Endothelial cell of umbilical vein (primary cell): ENCODE data around the gene RAB40B. TPM values are rescaled to one million over a fixed set of nuclear protein-coding genes. Genes with fewer than 3 reads are reported as not detected.

Experiments
- BruUV-seq: library from RNA; stranded (reverse); fragments of 400-500 nt; replicated peaks from 2 replicates; lab custom pipeline; 2021; lab: Mats Ljungman, UMichigan
- CTCF ChIA-PET: fragments of 300-600, 350-600 bp; sonication (Branson Sonifier 250); formaldehyde crosslinking; loops from one replicate; lab custom pipeline; 2021; ENCODE audit warnings: antibody characterized with exemption, inconsistent platforms; lab: Charles Lee
- POLR2A ChIA-PET: fragments of 300-600, 350-600 bp; sonication (Branson Sonifier 250); formaldehyde crosslinking; loops from one replicate; lab custom pipeline; 2021; ENCODE audit warnings: antibody characterized with exemption, inconsistent platforms; lab: Charles Lee
- DNase-seq: peaks from one replicate; pipeline ENCODE4 v3.0.0-alpha.2; 2011; ENCODE audit warnings: low read depth, low spot score
- FAIRE-seq: peaks from 2 replicates; lab custom pipeline; 2011; peaks lifted over from hg19 to GRCh38; lab: Jason Lieb, UNC
- H2AFZ ChIP-seq: 2 replicates; pipeline ENCODE4 v1.6.0; 2012; ENCODE audit warnings: low read depth, low read length, control low read depth, inconsistent platforms
- H3K27ac ChIP-seq: 2 replicates; pipeline ENCODE4 v1.5.1; 2011; ENCODE audit warnings: low read depth, mild to moderate bottlenecking, control low read depth, low read length, moderate library complexity; ENCODE audit not compliant: insufficient read depth
- H3K27me3 ChIP-seq, 2 experiments: 2 replicates each; pipeline versions ENCODE4 v1.6.0 to v1.6.1; 2011; ENCODE audit warnings: low read length in 2 of 2, mixed read lengths in 1 of 2; ENCODE audit not compliant: control insufficient read depth in 2 of 2, insufficient read depth in 2 of 2
- H3K36me3 ChIP-seq, 2 experiments: 2 replicates in 1 of 2; 3 replicates in 1 of 2; pipeline ENCODE4 v1.5.1; 2011; ENCODE audit warnings: low read length in 2 of 2, mild to moderate bottlenecking in 1 of 2, moderate library complexity in 1 of 2; ENCODE audit not compliant: control insufficient read depth in 2 of 2, insufficient read depth in 2 of 2; ENCODE audit errors: extremely low read depth in 1 of 2
- H3K4me1 ChIP-seq: 3 replicates; pipeline ENCODE4 v1.5.1; 2011; ENCODE audit warnings: mild to moderate bottlenecking, low read length; ENCODE audit not compliant: control insufficient read depth, insufficient read depth; ENCODE audit errors: extremely low read depth
- H3K4me2 ChIP-seq: 2 replicates; pipeline ENCODE4 v1.6.1; 2011; ENCODE audit warnings: low read length, control low read depth, mixed read lengths; ENCODE audit not compliant: insufficient read depth
- H3K4me3 ChIP-seq, 3 experiments: fragments of 200-600 bp in 1 of 3; sonication (generic), shearing (Covaris generic) in 1 of 3; replicated peaks in 1 of 3; 2 replicates each; pipeline ENCODE4 v1.5.1; 2011 to 2016; ENCODE audit warnings: control low read depth in 3 of 3, low read length in 3 of 3, mild to moderate bottlenecking in 2 of 3, inconsistent platforms in 1 of 3, low read depth in 1 of 3, moderate library complexity in 1 of 3; ENCODE audit not compliant: insufficient read depth in 1 of 3
- H3K79me2 ChIP-seq: 2 replicates; pipeline ENCODE4 v1.6.0; 2012; ENCODE audit warnings: low read length, inconsistent platforms; ENCODE audit not compliant: control insufficient read depth, insufficient read depth
- H3K9ac ChIP-seq: replicated peaks from 2 replicates; pipeline ENCODE3; 2011; ENCODE audit warnings: low read length, control low read depth; ENCODE audit not compliant: insufficient read depth; ENCODE audit errors: extremely low read depth
- H3K9me1 ChIP-seq: replicated peaks from 3 replicates; pipeline ENCODE4 v1.6.0; 2011; ENCODE audit warnings: mild to moderate bottlenecking, low read length; ENCODE audit not compliant: control insufficient read depth, insufficient read depth; ENCODE audit errors: extremely low read depth
- H3K9me3 ChIP-seq: replicated peaks from 2 replicates; pipeline ENCODE4 v1.5.1; 2012; ENCODE audit warnings: low read length, inconsistent platforms; ENCODE audit not compliant: control insufficient read depth, insufficient read depth
- H4K20me1 ChIP-seq: replicated peaks from 2 replicates; pipeline ENCODE3; 2011; ENCODE audit warnings: mild to moderate bottlenecking, low read length; ENCODE audit not compliant: control insufficient read depth, insufficient read depth; ENCODE audit errors: extremely low read depth
- CTCF ChIP-seq, 2 donors: IDR thresholded peaks; 1 replicate in 1 of 2; 2 replicates in 1 of 2; pipeline ENCODE4 v1.5.1; 2011; ENCODE audit warnings: low read length in 2 of 2, mild to moderate bottlenecking in 2 of 2, moderate library complexity in 2 of 2, control low read depth in 1 of 2, inconsistent platforms in 1 of 2, low read depth in 1 of 2; ENCODE audit not compliant: insufficient read depth in 1 of 2; ENCODE audit errors: extremely low read depth in 1 of 2
- EZH2 ChIP-seq: IDR thresholded peaks from 2 replicates; pipeline ENCODE4 v1.6.1; 2012; ENCODE audit warnings: borderline replicate concordance, low read depth, mild to moderate bottlenecking, moderate library complexity, low read length, inconsistent platforms; ENCODE audit not compliant: severe bottlenecking
- FOS ChIP-seq: IDR thresholded peaks from 2 replicates; pipeline ENCODE4 v1.6.1; 2011; ENCODE audit warnings: mild to moderate bottlenecking, low read length, moderate library complexity, borderline replicate concordance; ENCODE audit not compliant: insufficient read depth
- GATA2 ChIP-seq: IDR thresholded peaks from 2 replicates; pipeline ENCODE4 v1.7.0; 2011; ENCODE audit warnings: low read depth, mild to moderate bottlenecking, moderate library complexity, mixed read lengths, low read length; ENCODE audit not compliant: insufficient read length, insufficient read depth
- JUN ChIP-seq: IDR thresholded peaks from 2 replicates; pipeline ENCODE4 v1.6.1; 2011; ENCODE audit warnings: borderline replicate concordance, low read depth; ENCODE audit not compliant: insufficient read length, insufficient read depth
- MAX ChIP-seq: IDR thresholded peaks from 2 replicates; pipeline ENCODE4 v1.6.1; 2011; ENCODE audit not compliant: insufficient read depth, insufficient read length
- MYC ChIP-seq: IDR thresholded peaks from one replicate; pipeline ENCODE4 v1.6.1; 2011; ENCODE audit warnings: mild to moderate bottlenecking, low read depth, low read length
- POLR2A ChIP-seq: IDR thresholded peaks from 2 replicates; pipeline ENCODE4 v1.6.1; 2012; ENCODE audit warnings: low read depth, mild to moderate bottlenecking, control low read depth, low read length
- POLR2AphosphoS5 ChIP-seq: IDR thresholded peaks from 2 replicates; pipeline ENCODE4 v1.6.1; 2012; ENCODE audit warnings: low read depth, mild to moderate bottlenecking, control low read depth, low read length, moderate library complexity; ENCODE audit not compliant: insufficient read depth
- dilution Hi-C: fragments of 300-500 bp; cut with MboI; formaldehyde crosslinking; loops from one replicate; pipeline ENCODE4 v1.15.0; 2019; ENCODE audit warnings: low sequenced_read_pairs; ENCODE audit not compliant: extremely low pct_ligation_motif_present
- intact Hi-C: fragments of 100-400 bp; cut with micrococcal nuclease; formaldehyde crosslinking; loops from one replicate; pipeline ENCODE4 v1.10.0; 2022
- polyA plus RNA-seq, 4 experiments: library from polyadenylated mRNA; depleted of rRNA in 3 of 4; stranded (reverse) in 3 of 4; unstranded in 1 of 4; fragments of >200 nt; gene quantifications; 2 replicates each; pipeline versions ENCODE4 v1.2.1 to v1.2.3, GENCODE V29; 2011 to 2012; ENCODE audit warnings: missing spikeins in 1 of 4
- total RNA-seq: library from RNA; stranded (reverse); gene quantifications from 2 replicates; pipeline ENCODE4 v1.2.3, GENCODE V29; 2021

Gene RAB40B
- total and polyA plus RNA-seq, 2 donors (not counting 3 experiments of a cell fraction or from before 2014, with no cell fraction given), result 5.5 to 9.3 TPM

- peaks cover 0 to 4% of the 10 kb centered on the region in 2 experiments for H3K27me3 ChIP-seq
- H3K4me1 ChIP-seq, result peaks cover 4% of the 10 kb centered on the region
- intact Hi-C loops, result no loop called here
- H3K36me3 ChIP-seq, result no peaks in the 10 kb centered on the region
- FAIRE-seq, result no peak
- no TSS peak for BruUV-seq
- TF ChIP-seq POLR2A, result no peak
- H3K27ac ChIP-seq, result no peak overlapping the region
- no peaks in the 10 kb centered on the region for H3K9me1 ChIP-seq
- H3K4me2 ChIP-seq, result no peak overlapping the region
- dilution Hi-C loops, result no loop called here
- ChIA-PET CTCF (no interaction called here), POLR2A (no interaction called here)
- H2AFZ ChIP-seq, result no peak overlapping the region
- DNase-seq, result no peak
- H3K9me3 ChIP-seq, result no peaks in the 10 kb centered on the region
- H4K20me1 ChIP-seq, result no peaks in the 10 kb centered on the region
- H3K4me3 ChIP-seq, result no peak overlapping the region
- H3K79me2 ChIP-seq, result no peaks in the 10 kb centered on the region
- no peak overlapping the region for H3K9ac ChIP-seq
These were observed 3.9 kb upstream of the RAB40B start for GRCh38 chr17:82702231-82702927.

- Histone ChIP-seq H3K27ac (no peak overlapping the region), H3K4me1 (peaks cover 5% of the 10 kb centered on the region), H3K9me1 (no peaks in the 10 kb centered on the region), H3K4me3 (no peak overlapping the region), H3K4me2 (no peak overlapping the region), H2AFZ (no peak overlapping the region), H3K36me3 (no peaks in the 10 kb centered on the region), H3K9ac (no peak overlapping the region), H3K79me2 (no peaks in the 10 kb centered on the region), H3K27me3 (peaks cover 3 to 8% of the 10 kb centered on the region in 2 experiments), H3K9me3 (peaks cover 4% of the 10 kb centered on the region), H4K20me1 (no peaks in the 10 kb centered on the region)
- TF ChIP-seq JUN (no peak), POLR2A (no peak), EZH2 (no peak), FOS (no peak), MAX (no peak), CTCF (IDR thresholded peaks at IDR 0.05; ENCODE audit: extremely low read depth in 1 of 2, insufficient read depth in 1 of 2, low read depth in 1 of 2, low read length in 2 of 2) (no peak), GATA2 (no peak), MYC (no peak), POLR2AphosphoS5 (no peak)
- BruUV-seq, result no TSS peak
- POLR2A ChIA-PET, result no interaction called here
- intact Hi-C loops (loop anchor here (2.0 kb wide), 1 partner anchor 17 kb away; the partner anchor contains the start of gene FN3KRP), dilution Hi-C loops (no loop called here)
- DNase-seq, result no peak
- no peak for FAIRE-seq
- CTCF ChIA-PET, result no interaction called here
These were observed 1.1 kb upstream of the RAB40B start for GRCh38 chr17:82699551-82699950.
